Endothelial cell of umbilical vein (primary cell): ENCODE results near the gene PIP5K1C. TPM values are rescaled to one million over a fixed set of nuclear protein-coding genes. Genes with fewer than 3 reads are reported as not detected.

Experiments
- BruUV-seq: library from RNA; stranded (reverse); fragments of 400-500 nt; replicated peaks from 2 replicates; lab custom pipeline; 2021; lab: Mats Ljungman, UMichigan
- CTCF ChIA-PET: fragments of 300-600, 350-600 bp; sonication (Branson Sonifier 250); formaldehyde crosslinking; loops from one replicate; lab custom pipeline; 2021; ENCODE audit warnings: antibody characterized with exemption, inconsistent platforms; lab: Charles Lee
- POLR2A ChIA-PET: fragments of 300-600, 350-600 bp; sonication (Branson Sonifier 250); formaldehyde crosslinking; loops from one replicate; lab custom pipeline; 2021; ENCODE audit warnings: antibody characterized with exemption, inconsistent platforms; lab: Charles Lee
- DNase-seq: peaks from one replicate; pipeline ENCODE4 v3.0.0-alpha.2; 2011; ENCODE audit warnings: low read depth, low spot score
- FAIRE-seq: peaks from 2 replicates; lab custom pipeline; 2011; peaks lifted over from hg19 to GRCh38; lab: Jason Lieb, UNC
- H2AFZ ChIP-seq: 2 replicates; pipeline ENCODE4 v1.6.0; 2012; ENCODE audit warnings: low read depth, low read length, control low read depth, inconsistent platforms
- H3K27ac ChIP-seq: 2 replicates; pipeline ENCODE4 v1.5.1; 2011; ENCODE audit warnings: low read depth, mild to moderate bottlenecking, control low read depth, low read length, moderate library complexity; ENCODE audit not compliant: insufficient read depth
- H3K27me3 ChIP-seq, 2 experiments: 2 replicates each; pipeline versions ENCODE4 v1.6.0 to v1.6.1; 2011; ENCODE audit warnings: low read length in 2 of 2, mixed read lengths in 1 of 2; ENCODE audit not compliant: control insufficient read depth in 2 of 2, insufficient read depth in 2 of 2
- H3K36me3 ChIP-seq, 2 experiments: 2 replicates in 1 of 2; 3 replicates in 1 of 2; pipeline ENCODE4 v1.5.1; 2011; ENCODE audit warnings: low read length in 2 of 2, mild to moderate bottlenecking in 1 of 2, moderate library complexity in 1 of 2; ENCODE audit not compliant: control insufficient read depth in 2 of 2, insufficient read depth in 2 of 2; ENCODE audit errors: extremely low read depth in 1 of 2
- H3K4me1 ChIP-seq: 3 replicates; pipeline ENCODE4 v1.5.1; 2011; ENCODE audit warnings: mild to moderate bottlenecking, low read length; ENCODE audit not compliant: control insufficient read depth, insufficient read depth; ENCODE audit errors: extremely low read depth
- H3K4me2 ChIP-seq: 2 replicates; pipeline ENCODE4 v1.6.1; 2011; ENCODE audit warnings: low read length, control low read depth, mixed read lengths; ENCODE audit not compliant: insufficient read depth
- H3K4me3 ChIP-seq, 3 experiments: fragments of 200-600 bp in 1 of 3; sonication (generic), shearing (Covaris generic) in 1 of 3; replicated peaks in 1 of 3; 2 replicates each; pipeline ENCODE4 v1.5.1; 2011 to 2016; ENCODE audit warnings: control low read depth in 3 of 3, low read length in 3 of 3, mild to moderate bottlenecking in 2 of 3, inconsistent platforms in 1 of 3, low read depth in 1 of 3, moderate library complexity in 1 of 3; ENCODE audit not compliant: insufficient read depth in 1 of 3
- H3K79me2 ChIP-seq: 2 replicates; pipeline ENCODE4 v1.6.0; 2012; ENCODE audit warnings: low read length, inconsistent platforms; ENCODE audit not compliant: control insufficient read depth, insufficient read depth
- H3K9ac ChIP-seq: replicated peaks from 2 replicates; pipeline ENCODE3; 2011; ENCODE audit warnings: low read length, control low read depth; ENCODE audit not compliant: insufficient read depth; ENCODE audit errors: extremely low read depth
- H3K9me1 ChIP-seq: replicated peaks from 3 replicates; pipeline ENCODE4 v1.6.0; 2011; ENCODE audit warnings: mild to moderate bottlenecking, low read length; ENCODE audit not compliant: control insufficient read depth, insufficient read depth; ENCODE audit errors: extremely low read depth
- H3K9me3 ChIP-seq: replicated peaks from 2 replicates; pipeline ENCODE4 v1.5.1; 2012; ENCODE audit warnings: low read length, inconsistent platforms; ENCODE audit not compliant: control insufficient read depth, insufficient read depth
- H4K20me1 ChIP-seq: replicated peaks from 2 replicates; pipeline ENCODE3; 2011; ENCODE audit warnings: mild to moderate bottlenecking, low read length; ENCODE audit not compliant: control insufficient read depth, insufficient read depth; ENCODE audit errors: extremely low read depth
- EZH2 ChIP-seq: IDR thresholded peaks from 2 replicates; pipeline ENCODE4 v1.6.1; 2012; ENCODE audit warnings: borderline replicate concordance, low read depth, mild to moderate bottlenecking, moderate library complexity, low read length, inconsistent platforms; ENCODE audit not compliant: severe bottlenecking
- FOS ChIP-seq: IDR thresholded peaks from 2 replicates; pipeline ENCODE4 v1.6.1; 2011; ENCODE audit warnings: mild to moderate bottlenecking, low read length, moderate library complexity, borderline replicate concordance; ENCODE audit not compliant: insufficient read depth
- GATA2 ChIP-seq: IDR thresholded peaks from 2 replicates; pipeline ENCODE4 v1.7.0; 2011; ENCODE audit warnings: low read depth, mild to moderate bottlenecking, moderate library complexity, mixed read lengths, low read length; ENCODE audit not compliant: insufficient read length, insufficient read depth
- JUN ChIP-seq: IDR thresholded peaks from 2 replicates; pipeline ENCODE4 v1.6.1; 2011; ENCODE audit warnings: borderline replicate concordance, low read depth; ENCODE audit not compliant: insufficient read length, insufficient read depth
- MYC ChIP-seq: IDR thresholded peaks from one replicate; pipeline ENCODE4 v1.6.1; 2011; ENCODE audit warnings: mild to moderate bottlenecking, low read depth, low read length
- POLR2A ChIP-seq: IDR thresholded peaks from 2 replicates; pipeline ENCODE4 v1.6.1; 2012; ENCODE audit warnings: low read depth, mild to moderate bottlenecking, control low read depth, low read length
- POLR2AphosphoS5 ChIP-seq: IDR thresholded peaks from 2 replicates; pipeline ENCODE4 v1.6.1; 2012; ENCODE audit warnings: low read depth, mild to moderate bottlenecking, control low read depth, low read length, moderate library complexity; ENCODE audit not compliant: insufficient read depth
- dilution Hi-C: fragments of 300-500 bp; cut with MboI; formaldehyde crosslinking; loops from one replicate; pipeline ENCODE4 v1.15.0; 2019; ENCODE audit warnings: low sequenced_read_pairs; ENCODE audit not compliant: extremely low pct_ligation_motif_present
- intact Hi-C: fragments of 100-400 bp; cut with micrococcal nuclease; formaldehyde crosslinking; loops from one replicate; pipeline ENCODE4 v1.10.0; 2022
- polyA plus RNA-seq, 4 experiments: library from polyadenylated mRNA; depleted of rRNA in 3 of 4; stranded (reverse) in 3 of 4; unstranded in 1 of 4; fragments of >200 nt; gene quantifications; 2 replicates each; pipeline versions ENCODE4 v1.2.1 to v1.2.3, GENCODE V29; 2011 to 2012; ENCODE audit warnings: missing spikeins in 1 of 4
- total RNA-seq: library from RNA; stranded (reverse); gene quantifications from 2 replicates; pipeline ENCODE4 v1.2.3, GENCODE V29; 2021
- TF ChIP-seq, protein P1 (sequence below), 2 donors: IDR thresholded peaks; 1 replicate in 1 of 2; 2 replicates in 1 of 2; pipeline ENCODE4 v1.5.1; 2011; ENCODE audit warnings: low read length in 2 of 2, mild to moderate bottlenecking in 2 of 2, moderate library complexity in 2 of 2, control low read depth in 1 of 2, inconsistent platforms in 1 of 2, low read depth in 1 of 2; ENCODE audit not compliant: insufficient read depth in 1 of 2; ENCODE audit errors: extremely low read depth in 1 of 2
- TF ChIP-seq, protein P2 (sequence below): IDR thresholded peaks from 2 replicates; pipeline ENCODE4 v1.6.1; 2011; ENCODE audit not compliant: insufficient read depth, insufficient read length

The PIP5K1C gene
- total and polyA plus RNA-seq, 2 donors (not counting 3 experiments of a cell fraction or from before 2014, with no cell fraction given) = 31.6 to 79.5 TPM

DNA sequence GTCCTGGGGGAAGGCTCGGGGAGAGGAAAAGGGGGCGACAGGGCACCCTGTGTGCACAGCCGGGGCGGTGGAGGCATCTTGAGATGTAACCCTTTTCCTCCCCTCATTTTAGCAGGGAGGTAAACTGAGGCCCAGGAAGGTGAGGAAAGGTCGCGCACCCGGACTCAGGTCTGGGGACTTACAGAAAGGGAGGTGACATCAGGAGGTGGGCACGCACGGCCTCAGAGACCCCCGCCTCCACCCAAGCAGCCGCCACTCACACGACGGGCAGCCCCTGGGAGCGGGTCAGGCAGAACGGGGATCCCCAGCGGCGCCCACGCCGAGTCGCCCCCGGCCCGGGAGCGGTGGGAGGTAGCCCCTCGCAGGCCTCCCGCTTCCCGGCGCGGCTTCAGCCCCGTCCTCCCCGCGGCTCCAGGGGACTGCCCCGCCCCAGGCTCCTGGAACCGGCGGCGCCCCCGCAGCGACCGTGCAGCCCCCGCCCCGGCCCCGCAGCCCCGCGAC is 477 bp downstream of the PIP5K1C start:
- Histone ChIP-seq H3K9ac (peak overlapping the region; percentile 80), H3K9me3 (no peaks in the 10 kb centered on the region), H3K27me3 (no peaks in the 10 kb centered on the region), H3K36me3 (peaks cover 2 to 5% of the 10 kb centered on the region in 2 experiments), H2AFZ (peak overlapping the region; percentile 27), H3K4me1 (peaks cover 8% of the 10 kb centered on the region), H4K20me1 (peaks cover 4% of the 10 kb centered on the region), H3K4me3 (peak overlapping the region; percentile 63 to 89 (median 81)), H3K9me1 (no peaks in the 10 kb centered on the region), H3K27ac (peak overlapping the region; percentile 70), H3K4me2 (peak overlapping the region; percentile 64), H3K79me2 (peaks cover 46% of the 10 kb centered on the region)
- no TSS peak for BruUV-seq
- TF ChIP-seq MYC (no peak), POLR2AphosphoS5 (no peak), EZH2 (no peak), JUN (no peak), FOS (no peak), POLR2A (no peak), GATA2 (no peak)
- TF ChIP-seq, protein P1, sequence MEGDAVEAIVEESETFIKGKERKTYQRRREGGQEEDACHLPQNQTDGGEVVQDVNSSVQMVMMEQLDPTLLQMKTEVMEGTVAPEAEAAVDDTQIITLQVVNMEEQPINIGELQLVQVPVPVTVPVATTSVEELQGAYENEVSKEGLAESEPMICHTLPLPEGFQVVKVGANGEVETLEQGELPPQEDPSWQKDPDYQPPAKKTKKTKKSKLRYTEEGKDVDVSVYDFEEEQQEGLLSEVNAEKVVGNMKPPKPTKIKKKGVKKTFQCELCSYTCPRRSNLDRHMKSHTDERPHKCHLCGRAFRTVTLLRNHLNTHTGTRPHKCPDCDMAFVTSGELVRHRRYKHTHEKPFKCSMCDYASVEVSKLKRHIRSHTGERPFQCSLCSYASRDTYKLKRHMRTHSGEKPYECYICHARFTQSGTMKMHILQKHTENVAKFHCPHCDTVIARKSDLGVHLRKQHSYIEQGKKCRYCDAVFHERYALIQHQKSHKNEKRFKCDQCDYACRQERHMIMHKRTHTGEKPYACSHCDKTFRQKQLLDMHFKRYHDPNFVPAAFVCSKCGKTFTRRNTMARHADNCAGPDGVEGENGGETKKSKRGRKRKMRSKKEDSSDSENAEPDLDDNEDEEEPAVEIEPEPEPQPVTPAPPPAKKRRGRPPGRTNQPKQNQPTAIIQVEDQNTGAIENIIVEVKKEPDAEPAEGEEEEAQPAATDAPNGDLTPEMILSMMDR (IDR thresholded peaks at IDR 0.05; ENCODE audit: extremely low read depth in 1 of 2, insufficient read depth in 1 of 2, low read depth in 1 of 2, low read length in 2 of 2) = no peak
- TF ChIP-seq, protein P2, sequence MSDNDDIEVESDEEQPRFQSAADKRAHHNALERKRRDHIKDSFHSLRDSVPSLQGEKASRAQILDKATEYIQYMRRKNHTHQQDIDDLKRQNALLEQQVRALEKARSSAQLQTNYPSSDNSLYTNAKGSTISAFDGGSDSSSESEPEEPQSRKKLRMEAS = no peak
- CTCF ChIA-PET = interaction anchor here (0.6 to 3.1 kb wide), 11 partner anchors 9 to 123 kb away, joined by 3 to 66 read pairs (median 4); no protein-coding TSS in a partner anchor
- DNase-seq (no peak), FAIRE-seq (no peak)
- POLR2A ChIA-PET = no interaction called here
- dilution Hi-C loops = no loop called here
- intact Hi-C loops = loop anchor here (1.0 to 10.0 kb wide), 5 partner anchors 16 to 154 kb away; partner anchors contain the start of gene CACTIN
